Dedifferentiated amniotic fluid mesenchymal stem cell (primary cell): ENCODE measurements around the gene PPFIBP1.
"Not testable (repeated sequence)": the region's sequence is repeated elsewhere in the genome, so short reads cannot be mapped to it uniquely, and the experiment has no call there.

Source experiments
- DNase-seq: peaks from one replicate; pipeline ENCODE4 v3.0.0-alpha.2; 2016; ENCODE audit errors: extremely low spot score

Gene PPFIBP1

GRCh38 chr12:27542628-27543027 is 18.6 kb downstream of the PPFIBP1 start:
- peak; percentile 92 for DNase-seq

- DNase-seq, result not testable (repeated sequence)
Observed at GRCh38 chr12:27544858-27545257, 20.9 kb downstream of the PPFIBP1 start.

GRCh38 chr12:27545665-27546064 is 21.7 kb downstream of the PPFIBP1 start:
- no peak for DNase-seq

GRCh38 chr12:27547592-27547991 is 23.6 kb downstream of the PPFIBP1 start:
- DNase-seq, result no peak

- DNase-seq, result no peak
Observed at GRCh38 chr12:27548301-27549199, 24.5 kb downstream of the PPFIBP1 start.

- DNase-seq, result peak; percentile 43
Observed at GRCh38 chr12:27549236-27549800, 25.3 kb downstream of the PPFIBP1 start.

GRCh38 chr12:27549801-27550652 is 26.0 kb downstream of the PPFIBP1 start:
- DNase-seq, result peak; percentile 83

GRCh38 chr12:27550653-27550975 is 26.6 kb downstream of the PPFIBP1 start:
- no peak for DNase-seq

- DNase-seq, result no peak
Observed at GRCh38 chr12:27551172-27551840, 27.3 kb downstream of the PPFIBP1 start.

- no peak for DNase-seq
Observed at GRCh38 chr12:27552235-27552634, 28.2 kb downstream of the PPFIBP1 start.

- no peak for DNase-seq
Observed at GRCh38 chr12:27552886-27553560, 29.0 kb downstream of the PPFIBP1 start.

- DNase-seq, result no peak
Observed at GRCh38 chr12:27553941-27554340, 29.9 kb downstream of the PPFIBP1 start.

- no peak for DNase-seq
Observed at GRCh38 chr12:27554421-27555186, 30.6 kb downstream of the PPFIBP1 start.

GRCh38 chr12:27555361-27555760 is 31.4 kb downstream of the PPFIBP1 start:
- DNase-seq, result no peak

- DNase-seq, result no peak
Observed at GRCh38 chr12:27555925-27556778, 32.1 kb downstream of the PPFIBP1 start.

GRCh38 chr12:27560126-27560525 is 36.1 kb downstream of the PPFIBP1 start:
- no peak for DNase-seq

- DNase-seq, result no peak
Observed at GRCh38 chr12:27561535-27562350, 37.7 kb downstream of the PPFIBP1 start.

- DNase-seq, result no peak
Observed at GRCh38 chr12:27564612-27565213, 40.7 kb downstream of the PPFIBP1 start.
